ENCODE measurements around the gene GDI1.
A peak's percentile ranks its signal among the peaks of the same experiment; 100 is the strongest.

Gene GDI1

DNA sequence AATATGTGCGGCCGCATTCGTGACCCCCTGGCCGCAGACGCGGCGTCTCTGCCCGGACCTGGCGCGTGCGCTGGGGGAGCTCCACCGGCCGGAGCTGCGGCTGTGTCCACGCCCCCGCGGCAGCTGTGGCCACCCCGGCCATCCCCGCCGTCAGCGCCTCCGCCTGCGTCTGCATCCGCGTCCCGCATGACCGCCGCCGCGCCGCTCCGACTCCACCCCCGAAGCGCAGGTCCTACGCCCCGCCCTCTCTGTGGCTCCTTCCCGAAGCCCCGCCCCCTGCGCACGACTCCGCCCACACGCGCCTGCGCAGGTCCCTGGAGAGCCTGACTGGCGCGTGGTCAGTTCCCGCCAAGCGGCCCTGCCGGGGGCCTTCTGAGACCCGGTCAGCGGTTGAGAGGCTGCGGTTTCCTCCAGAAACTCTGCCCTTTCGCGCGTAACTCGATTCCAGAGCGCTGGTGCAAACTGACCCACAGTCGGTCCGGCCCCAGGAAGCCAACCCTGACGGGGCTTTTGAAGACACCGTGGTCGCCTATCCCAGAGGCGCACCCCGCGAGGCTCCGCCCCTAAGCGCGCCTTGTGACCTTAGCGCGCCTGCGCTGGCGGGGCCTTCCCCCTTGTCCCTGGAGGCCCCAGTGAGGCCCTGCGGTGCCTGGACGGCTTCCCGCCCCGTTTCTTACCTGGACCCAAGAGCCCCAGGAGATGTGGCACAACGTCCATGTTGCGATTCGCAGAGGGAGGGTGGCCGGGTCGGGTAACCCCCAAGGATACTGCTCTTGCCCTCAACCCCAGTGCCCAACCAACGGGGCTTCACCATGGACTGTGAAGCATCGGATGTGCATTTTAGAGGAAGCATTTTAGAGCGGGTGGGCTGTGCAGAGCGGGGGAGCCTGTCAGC lies 42.0 kb downstream of the GDI1 start, which contains the start of gene LAGE3:
Gene LAGE3, minus strand, starts transcription at position 554 of the 895 bp plus-strand sequence. Its CDS starts 366 bp downstream, at position 188.
- H3K4me3 ChIP-seq (ENCODE audit: insufficient read depth, low read depth, low read length, poor library complexity, severe bottlenecking), result peak within 1 kb of the TSS; percentile 53
- no peaks in the 10 kb centered on the region for H3K27me3 ChIP-seq (replicated peaks; ENCODE audit: control insufficient read depth, insufficient read depth, low read length, poor library complexity, severe bottlenecking)
- peaks cover 9% of the 10 kb centered on the region for H3K4me1 ChIP-seq (ENCODE audit: control insufficient read depth, insufficient read depth, low read length, poor library complexity, severe bottlenecking)
- H3K9me3 ChIP-seq (ENCODE audit: control insufficient read depth, low read length), result no peaks in the 10 kb centered on the region
- no peaks in the 10 kb centered on the region for H3K36me3 ChIP-seq (ENCODE audit: control insufficient read depth, insufficient read depth, low read length)
- DNase-seq, result peak; percentile 85 to 91 (median 88)
- H3K27ac ChIP-seq (ENCODE audit: insufficient read depth, low read length, poor library complexity, severe bottlenecking), result peak within 1 kb of the TSS; percentile 77

DNA sequence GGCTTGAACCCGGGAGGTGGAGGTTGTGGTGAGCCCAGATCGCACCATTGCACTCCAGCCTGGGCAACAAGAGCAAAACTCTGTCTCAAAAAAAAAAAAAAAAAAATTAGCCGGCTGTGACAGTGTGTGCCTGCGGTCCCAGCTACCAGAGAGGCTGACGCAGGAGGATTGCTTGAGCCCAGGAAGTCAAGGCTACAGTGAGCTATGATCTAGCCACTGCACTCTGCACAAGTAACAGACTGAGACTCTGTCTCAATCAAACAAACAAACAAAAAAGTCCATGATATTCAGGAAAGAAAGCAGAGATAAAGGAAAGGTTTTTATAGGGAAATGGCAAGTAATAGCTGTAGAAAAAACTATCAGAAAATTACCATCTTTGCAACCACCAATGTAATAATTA lies 44.2 kb downstream of the GDI1 start:
- no peaks in the 10 kb centered on the region for H3K9me3 ChIP-seq (ENCODE audit: control insufficient read depth, low read length)
- DNase-seq, result no peak

DNA sequence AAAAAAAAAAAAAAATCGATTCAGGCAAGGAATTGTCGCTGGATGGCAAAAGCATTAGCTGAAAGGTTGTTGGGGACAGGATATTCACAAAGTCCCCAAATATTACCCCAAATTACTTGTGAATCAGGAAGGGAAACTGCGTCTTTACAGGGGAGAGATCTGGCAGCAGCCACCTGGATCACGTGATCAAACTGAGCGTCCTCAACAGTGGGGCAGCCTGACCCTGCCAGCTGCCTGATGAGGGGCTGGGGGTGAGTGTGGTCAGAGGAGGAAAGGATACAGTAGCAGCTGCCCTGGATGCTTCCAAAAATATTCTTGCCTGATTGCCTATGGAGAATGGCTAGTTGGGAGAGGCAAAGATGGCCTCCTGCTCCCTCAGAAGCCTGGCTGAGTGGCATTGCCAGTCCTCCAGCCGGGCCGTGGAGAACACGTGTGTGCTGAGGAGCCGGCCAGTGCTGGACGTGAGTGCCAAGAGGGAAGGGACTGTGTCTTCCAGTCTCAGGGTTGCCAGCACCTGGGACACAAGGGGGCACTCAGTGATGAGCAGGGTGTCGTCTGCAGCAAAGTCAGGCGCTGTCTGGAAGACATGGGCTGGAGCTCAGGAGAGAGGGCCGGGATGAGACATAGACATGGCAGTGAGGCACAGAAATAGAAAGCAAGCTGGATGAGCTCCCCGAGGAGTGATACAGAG lies 45.1 kb downstream of the GDI1 start:
- no peaks in the 10 kb centered on the region for H3K9me3 ChIP-seq (ENCODE audit: control insufficient read depth, low read length)
- H3K27ac ChIP-seq (ENCODE audit: insufficient read depth, low read length, poor library complexity, severe bottlenecking), result no peak overlapping the region
- no peaks in the 10 kb centered on the region for H3K27me3 ChIP-seq (replicated peaks; ENCODE audit: control insufficient read depth, insufficient read depth, low read length, poor library complexity, severe bottlenecking)
- no peaks in the 10 kb centered on the region for H3K36me3 ChIP-seq (ENCODE audit: control insufficient read depth, insufficient read depth, low read length)
- no peak for DNase-seq
- no peak overlapping the region for H3K4me3 ChIP-seq (ENCODE audit: insufficient read depth, low read depth, low read length, poor library complexity, severe bottlenecking)
- peaks cover 16% of the 10 kb centered on the region for H3K4me1 ChIP-seq (ENCODE audit: control insufficient read depth, insufficient read depth, low read length, poor library complexity, severe bottlenecking)

More for the DNA sequence above, 44.2 kb downstream of the GDI1 start:
- Histone ChIP-seq H3K4me1 (ENCODE audit: control insufficient read depth, insufficient read depth, low read length, poor library complexity, severe bottlenecking) (peaks cover 16% of the 10 kb centered on the region), H3K27me3 (replicated peaks; ENCODE audit: control insufficient read depth, insufficient read depth, low read length, poor library complexity, severe bottlenecking) (no peaks in the 10 kb centered on the region), H3K36me3 (ENCODE audit: control insufficient read depth, insufficient read depth, low read length) (no peaks in the 10 kb centered on the region), H3K27ac (ENCODE audit: insufficient read depth, low read length, poor library complexity, severe bottlenecking) (no peak overlapping the region), H3K4me3 (ENCODE audit: insufficient read depth, low read depth, low read length, poor library complexity, severe bottlenecking) (no peak overlapping the region)

DNA sequence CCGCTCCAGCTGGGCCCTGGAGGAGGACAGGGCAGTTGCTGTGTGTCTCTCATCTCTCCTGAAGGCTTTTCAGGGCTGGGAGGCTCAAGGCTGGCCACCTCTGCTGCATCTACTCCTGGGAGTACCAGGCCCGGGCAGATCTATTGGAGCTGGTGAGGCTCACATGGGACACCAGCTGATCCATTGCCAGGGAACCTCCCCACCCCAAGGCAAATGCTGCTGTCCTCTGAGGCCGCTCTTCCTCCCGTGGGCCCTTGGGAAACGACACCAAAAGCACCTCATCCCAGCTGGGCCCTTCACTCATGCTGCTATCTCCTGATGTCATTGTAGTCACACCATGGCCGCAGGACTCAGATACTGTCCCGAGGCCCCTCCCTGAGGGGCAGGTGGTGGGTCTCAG lies 45.8 kb downstream of the GDI1 start:
- Histone ChIP-seq H3K4me1 (ENCODE audit: control insufficient read depth, insufficient read depth, low read length, poor library complexity, severe bottlenecking) (peaks cover 12% of the 10 kb centered on the region), H3K4me3 (ENCODE audit: insufficient read depth, low read depth, low read length, poor library complexity, severe bottlenecking) (no peak overlapping the region), H3K27ac (ENCODE audit: insufficient read depth, low read length, poor library complexity, severe bottlenecking) (no peak overlapping the region), H3K36me3 (ENCODE audit: control insufficient read depth, insufficient read depth, low read length) (no peaks in the 10 kb centered on the region), H3K9me3 (ENCODE audit: control insufficient read depth, low read length) (no peaks in the 10 kb centered on the region), H3K27me3 (replicated peaks; ENCODE audit: control insufficient read depth, insufficient read depth, low read length, poor library complexity, severe bottlenecking) (no peaks in the 10 kb centered on the region)
- DNase-seq, result no peak

DNA sequence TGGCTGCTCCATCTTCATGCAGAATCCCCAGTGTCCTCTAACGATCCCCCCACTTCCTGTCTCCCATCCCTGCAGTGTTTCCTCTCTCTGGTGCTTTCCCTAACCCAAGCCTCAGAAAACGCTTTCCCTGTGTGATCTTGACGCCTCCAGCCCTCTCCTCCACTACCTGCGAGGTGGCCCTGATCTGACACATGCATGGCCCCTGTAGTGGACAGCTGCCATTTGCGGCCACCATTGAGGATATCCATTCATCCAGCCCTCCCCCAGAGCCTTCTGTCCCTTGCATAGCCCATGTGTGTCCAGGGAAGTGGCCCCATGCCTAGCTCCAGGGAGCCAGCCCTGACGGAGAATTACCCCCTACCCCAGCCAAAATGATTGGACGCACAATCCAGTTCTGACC lies 46.4 kb downstream of the GDI1 start:
- Histone ChIP-seq H3K4me1 (ENCODE audit: control insufficient read depth, insufficient read depth, low read length, poor library complexity, severe bottlenecking) (peaks cover 12% of the 10 kb centered on the region), H3K27ac (ENCODE audit: insufficient read depth, low read length, poor library complexity, severe bottlenecking) (no peak overlapping the region), H3K4me3 (ENCODE audit: insufficient read depth, low read depth, low read length, poor library complexity, severe bottlenecking) (no peak overlapping the region), H3K9me3 (ENCODE audit: control insufficient read depth, low read length) (no peaks in the 10 kb centered on the region), H3K36me3 (ENCODE audit: control insufficient read depth, insufficient read depth, low read length) (no peaks in the 10 kb centered on the region), H3K27me3 (replicated peaks; ENCODE audit: control insufficient read depth, insufficient read depth, low read length, poor library complexity, severe bottlenecking) (no peaks in the 10 kb centered on the region)
- DNase-seq, result no peak

DNA sequence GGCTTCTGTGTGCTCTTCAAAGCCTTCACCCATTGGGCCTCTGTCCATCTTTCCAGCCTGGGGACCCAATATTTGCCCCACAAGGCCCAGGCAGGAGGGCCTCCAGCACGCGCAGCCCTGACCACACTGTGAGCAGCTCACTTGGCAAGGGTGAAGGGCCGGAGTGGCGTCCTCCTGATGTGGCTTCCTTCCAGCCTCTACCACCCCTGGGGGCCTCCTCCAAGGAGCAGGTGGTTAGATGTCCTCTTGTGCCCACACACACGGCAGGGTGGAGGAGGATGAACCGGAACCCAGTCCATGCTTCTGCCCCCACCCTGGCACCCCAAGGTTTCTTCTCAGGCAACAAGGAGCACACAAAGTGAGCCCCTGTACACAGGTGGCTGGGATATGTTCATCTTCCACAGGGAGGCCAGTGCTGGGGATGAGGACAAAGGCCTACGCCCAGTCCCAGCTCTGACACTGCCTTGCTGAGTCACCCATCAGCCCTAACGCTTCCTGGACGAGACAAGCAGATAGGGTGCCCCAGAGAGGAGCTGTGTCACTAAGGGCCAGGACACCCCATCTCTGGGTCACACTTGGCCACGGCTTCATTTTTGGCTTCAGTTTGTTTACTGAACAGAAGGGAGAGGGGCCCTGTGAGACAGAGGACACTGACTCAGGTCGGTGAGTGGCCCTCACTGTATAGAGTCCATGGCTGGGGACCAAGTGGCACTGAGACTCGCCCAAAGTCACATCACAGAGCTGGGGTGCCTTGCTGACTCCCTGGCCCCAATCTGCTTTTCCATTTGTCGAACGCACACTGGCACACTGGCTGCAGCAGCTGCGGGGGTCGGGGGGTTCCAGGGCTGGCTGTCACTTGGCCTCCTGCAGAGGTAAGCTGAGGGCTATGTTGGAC lies 47.5 kb downstream of the GDI1 start:
- Histone ChIP-seq H3K4me3 (ENCODE audit: insufficient read depth, low read depth, low read length, poor library complexity, severe bottlenecking) (no peak overlapping the region), H3K27ac (ENCODE audit: insufficient read depth, low read length, poor library complexity, severe bottlenecking) (no peak overlapping the region), H3K4me1 (ENCODE audit: control insufficient read depth, insufficient read depth, low read length, poor library complexity, severe bottlenecking) (peaks cover 11% of the 10 kb centered on the region), H3K27me3 (replicated peaks; ENCODE audit: control insufficient read depth, insufficient read depth, low read length, poor library complexity, severe bottlenecking) (no peaks in the 10 kb centered on the region), H3K36me3 (ENCODE audit: control insufficient read depth, insufficient read depth, low read length) (no peaks in the 10 kb centered on the region), H3K9me3 (ENCODE audit: control insufficient read depth, low read length) (no peaks in the 10 kb centered on the region)
- no peak for DNase-seq

DNA sequence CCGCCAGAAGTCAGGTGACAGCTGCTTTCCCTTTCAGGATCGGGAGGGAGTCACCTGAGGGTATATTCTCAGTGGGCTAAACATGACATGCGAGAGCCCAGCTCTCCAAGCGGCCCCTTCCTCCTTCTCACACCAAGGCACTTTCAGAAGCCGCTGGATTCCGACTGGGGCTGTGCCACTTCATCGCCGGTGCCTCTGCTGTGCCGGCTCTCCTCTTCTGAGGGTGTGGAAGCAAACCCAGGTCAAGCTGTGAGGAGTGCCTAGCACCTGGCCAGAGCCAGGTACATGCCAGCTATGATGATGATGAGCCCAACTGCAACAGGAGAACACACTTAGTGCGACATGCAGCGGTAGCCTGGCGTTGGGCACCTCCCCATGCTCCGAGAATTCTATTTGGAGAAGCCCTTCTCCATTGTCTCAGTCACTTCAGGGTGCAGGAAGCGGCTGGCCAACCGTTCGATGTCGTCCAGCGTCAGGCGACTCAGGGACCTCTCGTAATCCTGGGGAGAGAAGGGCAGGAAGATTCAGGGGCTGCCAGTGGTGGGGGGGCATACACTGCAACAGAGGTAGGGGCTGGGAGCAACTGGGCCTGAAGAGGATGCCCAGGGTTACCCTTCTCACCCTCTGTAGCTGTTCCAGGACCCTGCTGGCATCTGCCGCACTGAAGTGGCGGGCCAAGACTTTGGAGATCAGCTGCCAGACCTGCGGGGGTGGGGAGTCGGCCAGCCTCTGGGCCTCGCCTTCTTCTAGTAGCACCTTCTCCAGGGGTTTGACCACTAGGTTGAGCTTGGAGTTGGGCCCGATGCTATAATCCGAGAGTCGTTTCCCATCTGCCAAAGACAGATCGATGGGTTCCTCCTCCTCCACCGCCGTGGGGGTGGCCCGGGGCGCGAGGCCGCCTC lies 48.4 kb downstream of the GDI1 start:
- H3K36me3 ChIP-seq (ENCODE audit: control insufficient read depth, insufficient read depth, low read length), result no peaks in the 10 kb centered on the region
- H3K27ac ChIP-seq (ENCODE audit: insufficient read depth, low read length, poor library complexity, severe bottlenecking), result peak overlapping the region; percentile 58
- DNase-seq, result no peak
- peaks cover 10% of the 10 kb centered on the region for H3K4me1 ChIP-seq (ENCODE audit: control insufficient read depth, insufficient read depth, low read length, poor library complexity, severe bottlenecking)
- peak overlapping the region; percentile 46 for H3K4me3 ChIP-seq (ENCODE audit: insufficient read depth, low read depth, low read length, poor library complexity, severe bottlenecking)
- H3K9me3 ChIP-seq (ENCODE audit: control insufficient read depth, low read length), result no peaks in the 10 kb centered on the region
- H3K27me3 ChIP-seq (replicated peaks; ENCODE audit: control insufficient read depth, insufficient read depth, low read length, poor library complexity, severe bottlenecking), result no peaks in the 10 kb centered on the region

DNA sequence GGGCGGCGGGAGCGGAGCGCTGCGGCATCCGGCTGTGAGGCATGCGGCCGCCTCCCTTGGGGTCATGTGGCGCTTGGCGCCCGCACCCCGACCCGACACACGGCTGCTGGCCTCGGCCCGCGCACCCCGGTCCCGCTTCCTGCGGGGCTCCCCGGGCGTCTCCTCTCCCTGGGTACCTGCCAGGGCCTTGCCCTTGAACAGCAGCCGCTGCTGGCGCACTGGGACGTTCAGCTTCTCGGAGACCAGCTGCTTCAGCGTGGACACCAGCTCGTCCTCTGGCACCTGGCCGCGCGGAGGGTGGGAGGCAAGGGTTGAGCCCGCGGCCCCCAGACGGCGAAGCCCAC lies 49.1 kb downstream of the GDI1 start:
- peak overlapping the region; percentile 46 for H3K4me3 ChIP-seq (ENCODE audit: insufficient read depth, low read depth, low read length, poor library complexity, severe bottlenecking)
- H3K27me3 ChIP-seq (replicated peaks; ENCODE audit: control insufficient read depth, insufficient read depth, low read length, poor library complexity, severe bottlenecking), result no peaks in the 10 kb centered on the region
- no peaks in the 10 kb centered on the region for H3K9me3 ChIP-seq (ENCODE audit: control insufficient read depth, low read length)
- peak overlapping the region; percentile 58 for H3K27ac ChIP-seq (ENCODE audit: insufficient read depth, low read length, poor library complexity, severe bottlenecking)
- DNase-seq, result peak; percentile 19 to 28 (median 21)
- peaks cover 10% of the 10 kb centered on the region for H3K4me1 ChIP-seq (ENCODE audit: control insufficient read depth, insufficient read depth, low read length, poor library complexity, severe bottlenecking)
- no peaks in the 10 kb centered on the region for H3K36me3 ChIP-seq (ENCODE audit: control insufficient read depth, insufficient read depth, low read length)
